Stimulated activated CD8-positive, alpha-beta memory T cell treated with anti-CD3 and anti-CD28 coated beads, Interleukin-15, amount 100 ng/mL, for 48 hours (primary cell): Measurements from ENCODE around the gene TSPAN32.
"Not testable (repeated sequence)": the region's sequence is repeated elsewhere in the genome, so short reads cannot be mapped to it uniquely, and the experiment has no call there.

Experiments
- DNase-seq, 2 donors: peaks; one replicate each; pipeline ENCODE4 v3.0.0-alpha.2; 2020; ENCODE audit warnings: low read depth in 2 of 2

TSPAN32 gene

GRCh38 chr11:2314525-2315394, 12.9 kb downstream of the TSPAN32 start:
- no peak for DNase-seq

GRCh38 chr11:2315395-2316168, 13.8 kb downstream of the TSPAN32 start:
- no peak for DNase-seq

GRCh38 chr11:2316169-2316962, 14.6 kb downstream of the TSPAN32 start:
- no peak for DNase-seq

GRCh38 chr11:2316963-2317244, 15.1 kb downstream of the TSPAN32 start:
- no peak for DNase-seq

- no peak for DNase-seq
Measured at GRCh38 chr11:2317354-2318050, 15.7 kb downstream of the TSPAN32 start.

GRCh38 chr11:2318123-2318522, 16.3 kb downstream of the TSPAN32 start:
- DNase-seq: no peak

GRCh38 chr11:2318707-2319106, 16.9 kb downstream of the TSPAN32 start:
- DNase-seq: no peak

- no peak for DNase-seq
Measured at GRCh38 chr11:2319791-2320472, 18.1 kb downstream of the TSPAN32 start.

GRCh38 chr11:2320568-2321310, 18.9 kb downstream of the TSPAN32 start:
- DNase-seq: no peak

GRCh38 chr11:2321311-2321683, 19.5 kb downstream of the TSPAN32 start:
- DNase-seq: no peak

GRCh38 chr11:2325123-2325522, 23.3 kb downstream of the TSPAN32 start:
- DNase-seq: no peak

- DNase-seq: no peak
Measured at GRCh38 chr11:2325719-2326118, 23.9 kb downstream of the TSPAN32 start.

GRCh38 chr11:2327032-2327431, 25.2 kb downstream of the TSPAN32 start:
- no peak for DNase-seq

GRCh38 chr11:2328021-2328420, 26.2 kb downstream of the TSPAN32 start:
- no peak for DNase-seq

- DNase-seq: no peak
Measured at GRCh38 chr11:2328656-2329354, 27.0 kb downstream of the TSPAN32 start.

GRCh38 chr11:2329551-2329950, 27.7 kb downstream of the TSPAN32 start:
- no peak for DNase-seq

- no peak for DNase-seq
Measured at GRCh38 chr11:2330696-2331095, 28.9 kb downstream of the TSPAN32 start.

GRCh38 chr11:2331404-2331803, 29.6 kb downstream of the TSPAN32 start:
- no peak for DNase-seq

GRCh38 chr11:2332569-2332968, 30.8 kb downstream of the TSPAN32 start:
- DNase-seq: not testable (repeated sequence)
